HEK293 (cell line): ENCODE measurements around the gene HBA2.

ENCODE experiments used
- ZBTB8A ChIP-seq: fragments of 450-650 bp; formaldehyde crosslinking; IDR thresholded peaks from 2 replicates; pipeline ENCODE4 v1.5.1; 2016; ENCODE audit warnings: missing biosample characterization, missing genetic modification characterization
- ZNF292 ChIP-seq: fragments of 450-650 bp; formaldehyde crosslinking; IDR thresholded peaks from 2 replicates; pipeline ENCODE4 v1.5.1; 2016; ENCODE audit warnings: low read depth, missing biosample characterization, missing genetic modification characterization, borderline replicate concordance
- ZNF354C ChIP-seq: fragments of 450-650 bp; formaldehyde crosslinking; IDR thresholded peaks from 2 replicates; pipeline ENCODE4 v1.5.1; 2016; ENCODE audit warnings: missing biosample characterization, missing genetic modification characterization, low read depth, borderline replicate concordance
- ZNF658 ChIP-seq: fragments of 450-650 bp; formaldehyde crosslinking; IDR thresholded peaks from 2 replicates; pipeline ENCODE4; 2016; ENCODE audit warnings: missing biosample characterization, missing genetic modification characterization
- TF ChIP-seq, protein P1 (sequence below): fragments of 450-650 bp; formaldehyde crosslinking; IDR thresholded peaks from 2 replicates; pipeline ENCODE4 v1.5.1; 2017; ENCODE audit warnings: missing biosample characterization, missing genetic modification characterization
- TF ChIP-seq, protein P2 (sequence below): fragments of 450-650 bp; formaldehyde crosslinking; IDR thresholded peaks from 2 replicates; pipeline ENCODE4 v1.5.1; 2016; ENCODE audit warnings: missing biosample characterization, missing genetic modification characterization
- TF ChIP-seq, protein P3 (sequence below): fragments of 450-650 bp; formaldehyde crosslinking; conservative IDR thresholded peaks from 2 replicates; pipeline ENCODE4 v1.5.1; 2016; ENCODE audit warnings: low read depth, missing biosample characterization, missing genetic modification characterization
- TF ChIP-seq, protein P4 (sequence below): fragments of 450-650 bp; formaldehyde crosslinking; IDR thresholded peaks from 2 replicates; pipeline ENCODE4 v1.5.1; 2016; ENCODE audit warnings: missing biosample characterization, missing genetic modification characterization

DNA sequence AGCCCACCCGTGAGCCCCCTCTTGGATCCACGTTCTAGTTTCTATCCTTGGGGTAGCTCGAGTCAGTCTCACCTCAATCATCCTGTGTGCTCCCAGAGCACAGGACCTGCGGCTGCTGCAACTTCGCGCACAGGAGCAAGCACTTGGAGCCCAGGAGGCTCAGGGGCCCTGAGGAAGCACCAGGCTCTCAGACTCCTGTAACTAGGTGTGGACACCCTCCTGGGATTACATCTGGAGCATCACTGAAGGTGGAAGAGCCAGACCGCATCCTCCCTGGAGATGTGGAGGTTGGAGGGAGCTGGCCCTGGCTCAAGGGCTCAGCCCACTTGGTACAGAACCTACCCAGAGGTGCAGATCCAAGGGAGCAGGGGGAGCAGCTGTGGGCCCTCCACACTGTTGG is 10.3 kb downstream of the HBA2 start:
- no peak for TF ChIP-seq ZNF292 (tag by site-specific recombination)
- TF ChIP-seq, protein P1, sequence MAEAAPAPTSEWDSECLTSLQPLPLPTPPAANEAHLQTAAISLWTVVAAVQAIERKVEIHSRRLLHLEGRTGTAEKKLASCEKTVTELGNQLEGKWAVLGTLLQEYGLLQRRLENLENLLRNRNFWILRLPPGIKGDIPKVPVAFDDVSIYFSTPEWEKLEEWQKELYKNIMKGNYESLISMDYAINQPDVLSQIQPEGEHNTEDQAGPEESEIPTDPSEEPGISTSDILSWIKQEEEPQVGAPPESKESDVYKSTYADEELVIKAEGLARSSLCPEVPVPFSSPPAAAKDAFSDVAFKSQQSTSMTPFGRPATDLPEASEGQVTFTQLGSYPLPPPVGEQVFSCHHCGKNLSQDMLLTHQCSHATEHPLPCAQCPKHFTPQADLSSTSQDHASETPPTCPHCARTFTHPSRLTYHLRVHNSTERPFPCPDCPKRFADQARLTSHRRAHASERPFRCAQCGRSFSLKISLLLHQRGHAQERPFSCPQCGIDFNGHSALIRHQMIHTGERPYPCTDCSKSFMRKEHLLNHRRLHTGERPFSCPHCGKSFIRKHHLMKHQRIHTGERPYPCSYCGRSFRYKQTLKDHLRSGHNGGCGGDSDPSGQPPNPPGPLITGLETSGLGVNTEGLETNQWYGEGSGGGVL (tag by site-specific recombination), result no peak
- TF ChIP-seq ZNF658 (tag by site-specific recombination), result no peak
- no peak for TF ChIP-seq ZBTB8A
- TF ChIP-seq, protein P2, sequence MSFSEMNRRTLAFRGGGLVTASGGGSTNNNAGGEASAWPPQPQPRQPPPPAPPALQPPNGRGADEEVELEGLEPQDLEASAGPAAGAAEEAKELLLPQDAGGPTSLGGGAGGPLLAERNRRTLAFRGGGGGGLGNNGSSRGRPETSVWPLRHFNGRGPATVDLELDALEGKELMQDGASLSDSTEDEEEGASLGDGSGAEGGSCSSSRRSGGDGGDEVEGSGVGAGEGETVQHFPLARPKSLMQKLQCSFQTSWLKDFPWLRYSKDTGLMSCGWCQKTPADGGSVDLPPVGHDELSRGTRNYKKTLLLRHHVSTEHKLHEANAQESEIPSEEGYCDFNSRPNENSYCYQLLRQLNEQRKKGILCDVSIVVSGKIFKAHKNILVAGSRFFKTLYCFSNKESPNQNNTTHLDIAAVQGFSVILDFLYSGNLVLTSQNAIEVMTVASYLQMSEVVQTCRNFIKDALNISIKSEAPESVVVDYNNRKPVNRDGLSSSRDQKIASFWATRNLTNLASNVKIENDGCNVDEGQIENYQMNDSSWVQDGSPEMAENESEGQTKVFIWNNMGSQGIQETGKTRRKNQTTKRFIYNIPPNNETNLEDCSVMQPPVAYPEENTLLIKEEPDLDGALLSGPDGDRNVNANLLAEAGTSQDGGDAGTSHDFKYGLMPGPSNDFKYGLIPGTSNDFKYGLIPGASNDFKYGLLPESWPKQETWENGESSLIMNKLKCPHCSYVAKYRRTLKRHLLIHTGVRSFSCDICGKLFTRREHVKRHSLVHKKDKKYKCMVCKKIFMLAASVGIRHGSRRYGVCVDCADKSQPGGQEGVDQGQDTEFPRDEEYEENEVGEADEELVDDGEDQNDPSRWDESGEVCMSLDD (tag by site-specific recombination), result no peak
- TF ChIP-seq, protein P3, sequence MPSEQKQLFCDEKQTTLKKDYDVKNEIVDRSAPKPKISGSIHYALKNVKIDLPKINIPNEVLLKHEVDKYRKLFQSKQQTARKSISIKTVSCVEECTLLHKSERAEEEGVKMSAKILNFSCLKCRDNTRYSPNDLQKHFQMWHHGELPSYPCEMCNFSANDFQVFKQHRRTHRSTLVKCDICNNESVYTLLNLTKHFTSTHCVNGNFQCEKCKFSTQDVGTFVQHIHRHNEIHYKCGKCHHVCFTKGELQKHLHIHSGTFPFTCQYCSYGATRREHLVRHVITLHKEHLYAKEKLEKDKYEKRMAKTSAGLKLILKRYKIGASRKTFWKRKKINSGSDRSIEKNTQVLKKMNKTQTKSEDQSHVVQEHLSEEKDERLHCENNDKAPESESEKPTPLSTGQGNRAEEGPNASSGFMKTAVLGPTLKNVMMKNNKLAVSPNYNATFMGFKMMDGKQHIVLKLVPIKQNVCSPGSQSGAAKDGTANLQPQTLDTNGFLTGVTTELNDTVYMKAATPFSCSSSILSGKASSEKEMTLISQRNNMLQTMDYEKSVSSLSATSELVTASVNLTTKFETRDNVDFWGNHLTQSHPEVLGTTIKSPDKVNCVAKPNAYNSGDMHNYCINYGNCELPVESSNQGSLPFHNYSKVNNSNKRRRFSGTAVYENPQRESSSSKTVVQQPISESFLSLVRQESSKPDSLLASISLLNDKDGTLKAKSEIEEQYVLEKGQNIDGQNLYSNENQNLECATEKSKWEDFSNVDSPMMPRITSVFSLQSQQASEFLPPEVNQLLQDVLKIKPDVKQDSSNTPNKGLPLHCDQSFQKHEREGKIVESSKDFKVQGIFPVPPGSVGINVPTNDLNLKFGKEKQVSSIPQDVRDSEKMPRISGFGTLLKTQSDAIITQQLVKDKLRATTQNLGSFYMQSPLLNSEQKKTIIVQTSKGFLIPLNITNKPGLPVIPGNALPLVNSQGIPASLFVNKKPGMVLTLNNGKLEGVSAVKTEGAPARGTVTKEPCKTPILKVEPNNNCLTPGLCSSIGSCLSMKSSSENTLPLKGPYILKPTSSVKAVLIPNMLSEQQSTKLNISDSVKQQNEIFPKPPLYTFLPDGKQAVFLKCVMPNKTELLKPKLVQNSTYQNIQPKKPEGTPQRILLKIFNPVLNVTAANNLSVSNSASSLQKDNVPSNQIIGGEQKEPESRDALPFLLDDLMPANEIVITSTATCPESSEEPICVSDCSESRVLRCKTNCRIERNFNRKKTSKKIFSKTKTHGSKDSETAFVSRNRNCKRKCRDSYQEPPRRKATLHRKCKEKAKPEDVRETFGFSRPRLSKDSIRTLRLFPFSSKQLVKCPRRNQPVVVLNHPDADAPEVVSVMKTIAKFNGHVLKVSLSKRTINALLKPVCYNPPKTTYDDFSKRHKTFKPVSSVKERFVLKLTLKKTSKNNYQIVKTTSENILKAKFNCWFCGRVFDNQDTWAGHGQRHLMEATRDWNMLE (tag by site-specific recombination), result no peak
- TF ChIP-seq, protein P4, sequence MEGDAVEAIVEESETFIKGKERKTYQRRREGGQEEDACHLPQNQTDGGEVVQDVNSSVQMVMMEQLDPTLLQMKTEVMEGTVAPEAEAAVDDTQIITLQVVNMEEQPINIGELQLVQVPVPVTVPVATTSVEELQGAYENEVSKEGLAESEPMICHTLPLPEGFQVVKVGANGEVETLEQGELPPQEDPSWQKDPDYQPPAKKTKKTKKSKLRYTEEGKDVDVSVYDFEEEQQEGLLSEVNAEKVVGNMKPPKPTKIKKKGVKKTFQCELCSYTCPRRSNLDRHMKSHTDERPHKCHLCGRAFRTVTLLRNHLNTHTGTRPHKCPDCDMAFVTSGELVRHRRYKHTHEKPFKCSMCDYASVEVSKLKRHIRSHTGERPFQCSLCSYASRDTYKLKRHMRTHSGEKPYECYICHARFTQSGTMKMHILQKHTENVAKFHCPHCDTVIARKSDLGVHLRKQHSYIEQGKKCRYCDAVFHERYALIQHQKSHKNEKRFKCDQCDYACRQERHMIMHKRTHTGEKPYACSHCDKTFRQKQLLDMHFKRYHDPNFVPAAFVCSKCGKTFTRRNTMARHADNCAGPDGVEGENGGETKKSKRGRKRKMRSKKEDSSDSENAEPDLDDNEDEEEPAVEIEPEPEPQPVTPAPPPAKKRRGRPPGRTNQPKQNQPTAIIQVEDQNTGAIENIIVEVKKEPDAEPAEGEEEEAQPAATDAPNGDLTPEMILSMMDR (tag by site-specific recombination), result no peak
- no peak for TF ChIP-seq ZNF354C (tag by site-specific recombination)
